PC-9 (cell line): Measurements from ENCODE around the gene HHIPL1. TPM values are rescaled to one million over a fixed set of nuclear protein-coding genes. Genes with fewer than 3 reads are reported as not detected.

Experiments
- BruUV-seq: library from RNA; stranded (reverse); fragments of 400-500 nt; replicated peaks from 2 replicates; lab custom pipeline; 2021; lab: Mats Ljungman, UMichigan
- CTCF ChIA-PET: fragments of 300-600 bp; sonication (Branson Sonifier 250); formaldehyde crosslinking; loops from one replicate; lab custom pipeline; 2022; ENCODE audit warnings: antibody characterized with exemption; lab: Charles Lee
- POLR2A ChIA-PET: fragments of 300-600 bp; sonication (Branson Sonifier 250); formaldehyde crosslinking; loops from one replicate; lab custom pipeline; 2022; ENCODE audit warnings: antibody characterized with exemption; ENCODE audit not compliant: unreplicated experiment; lab: Charles Lee
- DNase-seq, 2 experiments: peaks; one replicate each; pipeline versions ENCODE4 v3.0.0 to v3.0.0-alpha.2; 2015 to 2022; ENCODE audit warnings: mixed read lengths in 1 of 2
- H2AFZ ChIP-seq: fragments of 200-600 bp; sonication (generic); 2 replicates; pipeline ENCODE4 v1.8.1; 2017; ENCODE audit warnings: antibody characterized with exemption
- H3F3A ChIP-seq: fragments of 200-600 bp; sonication (generic); 2 replicates; pipeline ENCODE4 v1.8.1; 2017; ENCODE audit warnings: antibody characterized with exemption, mild to moderate bottlenecking, low read depth; ENCODE audit not compliant: insufficient read depth
- H3K27ac ChIP-seq: fragments of 200-600 bp; sonication (generic); 2 replicates; pipeline ENCODE4 v1.6.1; 2016; ENCODE audit warnings: mixed run types
- H3K27me3 ChIP-seq: fragments of 200-600 bp; sonication (generic); 2 replicates; pipeline ENCODE4 v1.6.1; 2016; ENCODE audit warnings: low read depth, mixed run types; ENCODE audit not compliant: insufficient read depth
- H3K36me3 ChIP-seq: fragments of 200-600 bp; sonication (generic); 2 replicates; pipeline ENCODE4 v1.6.1; 2016; ENCODE audit warnings: low read depth, mixed run types
- H3K4me1 ChIP-seq: fragments of 200-600 bp; sonication (generic); replicated peaks from 2 replicates; pipeline ENCODE4 v1.6.1; 2016; ENCODE audit warnings: mixed run types; ENCODE audit not compliant: insufficient read depth
- H3K4me2 ChIP-seq: fragments of 200-600 bp; sonication (generic); 2 replicates; pipeline ENCODE4 v1.6.1; 2017; ENCODE audit warnings: mixed run types
- H3K4me3 ChIP-seq: fragments of 200-600 bp; sonication (generic); 2 replicates; pipeline ENCODE4 v1.6.1; 2016; ENCODE audit warnings: mixed run types
- H3K79me2 ChIP-seq: fragments of 200-600 bp; sonication (generic); 2 replicates; pipeline ENCODE4 v1.6.1; 2017; ENCODE audit warnings: low read depth, mixed run types
- H3K9me2 ChIP-seq: fragments of 200-600 bp; sonication (generic); 2 replicates; pipeline ENCODE4 v1.8.1; 2017; ENCODE audit warnings: mild to moderate bottlenecking; ENCODE audit not compliant: insufficient read depth
- H3K9me3 ChIP-seq: fragments of 200-600 bp; sonication (generic); 2 replicates; pipeline ENCODE4 v1.8.1; 2016; ENCODE audit warnings: low read depth; ENCODE audit not compliant: insufficient read depth
- H4K20me1 ChIP-seq: fragments of 200-600 bp; sonication (generic); 2 replicates; pipeline ENCODE4 v1.8.1; 2017; ENCODE audit not compliant: insufficient read depth
- CTCF ChIP-seq: fragments of 200-600 bp; sonication (generic); conservative IDR thresholded peaks from 2 replicates; pipeline ENCODE4 v1.6.1; 2017; ENCODE audit warnings: mixed run types, antibody characterized with exemption, mild to moderate bottlenecking, moderate library complexity
- EZH2 ChIP-seq: fragments of 200-600 bp; sonication (generic); IDR thresholded peaks from 2 replicates; pipeline ENCODE4 v1.8.0; 2017; ENCODE audit warnings: antibody characterized with exemption, low read depth
- intact Hi-C: fragments of 100-400 bp; cut with micrococcal nuclease; formaldehyde crosslinking; loops from one replicate; pipeline ENCODE4 v1.10.0; 2022; ENCODE audit not compliant: unreplicated experiment
- total RNA-seq: library from RNA; stranded (reverse); gene quantifications from 2 replicates; pipeline ENCODE4 v1.2.3, GENCODE V29; 2021

Gene HHIPL1
- total RNA-seq, 1 experiment from 2014 or later, result 0.28 TPM

- Histone ChIP-seq H3K9me2 (no peaks in the 10 kb centered on the region), H3F3A (no peaks in the 10 kb centered on the region), H3K27me3 (peaks cover 34% of the 10 kb centered on the region), H3K4me3 (no peak overlapping the region), H3K79me2 (no peaks in the 10 kb centered on the region), H3K9me3 (no peaks in the 10 kb centered on the region), H3K4me1 (no peaks in the 10 kb centered on the region), H4K20me1 (no peaks in the 10 kb centered on the region), H2AFZ (no peak overlapping the region), H3K27ac (no peak overlapping the region), H3K36me3 (no peaks in the 10 kb centered on the region), H3K4me2 (no peak overlapping the region)
- ChIA-PET POLR2A (no interaction called here), CTCF (interaction anchor here (0.8 kb wide), 1 partner anchor 189 kb away, joined by 3 read pairs; no protein-coding TSS in a partner anchor)
- TF ChIP-seq CTCF, result no peak
- no peak for TF ChIP-seq EZH2
- intact Hi-C loops, result no loop called here
- no TSS peak for BruUV-seq
- no peak for DNase-seq
Measured at GRCh38 chr14:99691111-99691885, 46.4 kb downstream of the HHIPL1 start.

GRCh38 chr14:99693918-99694317, 49.0 kb downstream of the HHIPL1 start:
- Histone ChIP-seq H2AFZ (no peak overlapping the region), H3K9me3 (no peaks in the 10 kb centered on the region), H3K4me1 (no peaks in the 10 kb centered on the region), H3F3A (no peaks in the 10 kb centered on the region), H3K4me3 (no peak overlapping the region), H3K27ac (no peak overlapping the region), H3K9me2 (no peaks in the 10 kb centered on the region), H3K36me3 (no peaks in the 10 kb centered on the region), H3K4me2 (no peak overlapping the region), H3K27me3 (peaks cover 26% of the 10 kb centered on the region), H4K20me1 (no peaks in the 10 kb centered on the region), H3K79me2 (no peaks in the 10 kb centered on the region)
- TF ChIP-seq EZH2, result no peak
- TF ChIP-seq CTCF, result no peak
- DNase-seq, result no peak
- POLR2A ChIA-PET, result no interaction called here
- intact Hi-C loops, result no loop called here
- CTCF ChIA-PET, result interaction anchor here (0.7 kb wide), 1 partner anchor 246 kb away, joined by 9 read pairs; no protein-coding TSS in a partner anchor
- no TSS peak for BruUV-seq

- no TSS peak for BruUV-seq
- no peak for DNase-seq
- peaks cover 3% of the 10 kb centered on the region; the same call in 1 of the 2 replicates for H3K27me3 ChIP-seq
- H3K4me2 ChIP-seq, result no peak overlapping the region
- no peak overlapping the region for H3K27ac ChIP-seq
- no peaks in the 10 kb centered on the region for H3K4me1 ChIP-seq
- H2AFZ ChIP-seq, result no peak overlapping the region
- H3F3A ChIP-seq, result no peaks in the 10 kb centered on the region
- CTCF ChIA-PET, result no interaction called here
- no peak overlapping the region for H3K4me3 ChIP-seq
- no peak for TF ChIP-seq EZH2
- no peak for TF ChIP-seq CTCF
- H3K36me3 ChIP-seq, result no peaks in the 10 kb centered on the region
- no peaks in the 10 kb centered on the region for H4K20me1 ChIP-seq
- H3K9me2 ChIP-seq, result no peaks in the 10 kb centered on the region
- no peaks in the 10 kb centered on the region for H3K79me2 ChIP-seq
- intact Hi-C loops, result no loop called here
- no peaks in the 10 kb centered on the region for H3K9me3 ChIP-seq
- POLR2A ChIA-PET, result no interaction called here
Measured at GRCh38 chr14:99696929-99697328, 52.0 kb downstream of the HHIPL1 start.
